ENCODE results near the gene APOE.

DNA sequence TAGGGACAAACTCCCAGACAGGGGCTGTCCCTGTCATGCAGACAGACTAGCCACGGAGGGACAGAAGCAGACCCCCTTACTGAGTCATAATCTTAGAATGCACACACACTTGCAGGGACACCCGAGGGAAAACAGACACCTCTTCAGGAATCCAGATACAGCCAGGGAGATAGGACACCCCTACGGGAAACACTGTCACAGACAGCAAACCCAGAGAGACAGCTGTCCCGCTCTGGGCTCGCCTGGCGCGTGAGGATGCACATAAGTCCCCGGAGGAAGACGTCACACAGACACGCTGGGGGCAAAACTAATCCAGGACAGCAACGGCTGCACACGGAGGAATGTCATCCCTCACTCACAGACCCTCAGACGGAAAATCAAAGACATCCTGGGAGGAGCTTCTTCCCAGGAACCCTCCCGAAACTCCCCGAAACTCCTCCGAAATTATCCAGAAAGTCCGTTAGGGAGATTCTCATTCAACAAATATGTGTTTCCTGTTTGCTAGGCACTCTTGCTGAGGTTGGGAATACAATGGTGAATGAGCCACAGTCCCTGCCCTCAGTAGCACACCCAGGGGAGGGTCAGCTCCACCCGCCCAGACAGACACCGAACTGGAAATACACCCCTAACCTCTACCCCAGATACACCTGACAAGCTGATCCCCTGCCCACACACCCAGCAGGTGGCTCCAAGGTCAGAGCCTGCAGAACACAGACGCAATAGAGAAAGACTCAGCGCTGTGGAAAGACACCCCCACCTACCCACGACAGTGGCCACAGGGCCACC, 29.7 kb upstream of the APOE start:
- TF ChIP-seq SRF (IDR thresholded peaks at IDR 0.05; ENCODE audit: low read depth, low read length) (no peak), RARA (CRISPR knock-in tag; IDR thresholded peaks at IDR 0.05) (no peak)

Data from HepG2 (cell line).